Measurements from ENCODE around the gene NR4A1. TPM values are rescaled to one million over a fixed set of nuclear protein-coding genes. Genes with fewer than 3 reads are reported as not detected.

The NR4A1 gene
- total and polyA plus RNA-seq, 7 donors, result 31.2 to 276 (median 65.9) TPM

DNA sequence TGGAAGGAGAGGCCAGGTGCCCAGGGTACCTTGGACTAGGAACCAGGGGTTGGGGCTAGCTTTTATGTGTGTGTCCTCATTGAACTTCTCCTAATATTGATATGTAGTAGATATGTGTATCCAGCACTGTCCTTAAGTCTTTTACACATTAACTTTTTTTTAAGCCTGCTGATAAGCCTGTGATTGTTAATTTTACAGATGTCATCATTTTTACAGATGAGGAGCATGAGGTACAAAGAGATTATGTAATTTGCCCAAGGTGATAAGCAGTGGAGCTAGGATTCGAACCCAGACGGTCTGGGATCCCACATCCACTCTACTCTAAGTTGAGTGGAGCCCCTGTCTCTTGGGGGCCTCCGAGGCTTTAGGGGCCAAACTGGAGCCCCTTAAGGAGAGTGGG lies 10.2 kb upstream of the NR4A1 start:
- H3K4me1 ChIP-seq, result peaks cover 0 to 74% (median 59%) of the 10 kb centered on the region in 4 donors
- H3K4me3 ChIP-seq, result no peak overlapping the region
- intact Hi-C loops (cut with DNase I), result no loop called here
- DNase-seq, result no peak
- WGBS, 2 donors, result 86 to 91% methylated on average over 3 of the region's 3 CpGs
- H3K27me3 ChIP-seq, result no peaks in the 10 kb centered on the region
- H3K36me3 ChIP-seq, result no peaks in the 10 kb centered on the region
- peak overlapping the region; percentile 90 to 96 (median 92) for H3K27ac ChIP-seq
- H3K9me3 ChIP-seq, result no peaks in the 10 kb centered on the region
- TF ChIP-seq EP300 (IDR thresholded peaks at IDR 0.05), result no peak
- TF ChIP-seq POLR2A (IDR thresholded peaks at IDR 0.05), result no peak
- TF ChIP-seq CTCF (IDR thresholded peaks at IDR 0.05), result no peak
- no peak for TF ChIP-seq POLR2AphosphoS5 (IDR thresholded peaks at IDR 0.05)

DNA sequence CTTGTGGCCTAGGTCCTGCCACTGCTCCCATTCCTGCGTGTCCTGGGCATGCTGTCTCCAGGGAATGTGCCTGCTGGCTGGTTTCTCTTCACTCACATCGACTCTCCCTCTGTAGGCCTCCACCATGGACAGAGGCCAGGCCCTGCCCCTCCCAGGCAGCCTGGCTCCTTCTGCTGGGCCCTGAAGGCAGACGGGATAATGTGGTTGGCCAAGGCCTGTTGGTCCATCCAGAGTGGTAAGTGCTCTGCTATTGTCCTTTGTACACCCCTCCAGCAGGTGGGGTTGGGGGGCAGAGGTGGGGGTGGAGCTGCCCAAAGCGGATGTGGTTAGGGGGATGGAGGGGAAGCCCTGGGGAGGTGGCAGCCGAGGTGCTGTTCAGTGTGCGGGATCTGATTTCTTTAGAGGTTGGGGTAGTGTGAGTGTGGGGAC lies 9.5 kb upstream of the NR4A1 start:
- H3K4me1 ChIP-seq, result peaks cover 0 to 69% (median 57%) of the 10 kb centered on the region in 4 donors
- 47 to 65% methylated on average over 6 of the region's 6 CpGs for WGBS, 2 donors
- peak overlapping the region; percentile 90 to 96 (median 92) for H3K27ac ChIP-seq
- no peaks in the 10 kb centered on the region for H3K36me3 ChIP-seq
- intact Hi-C loops (cut with DNase I), result no loop called here
- peak; percentile 75 for DNase-seq
- no peaks in the 10 kb centered on the region for H3K9me3 ChIP-seq
- H3K4me3 ChIP-seq, result no peak overlapping the region
- TF ChIP-seq POLR2A (IDR thresholded peaks at IDR 0.05), result no peak
- H3K27me3 ChIP-seq, result no peaks in the 10 kb centered on the region

DNA sequence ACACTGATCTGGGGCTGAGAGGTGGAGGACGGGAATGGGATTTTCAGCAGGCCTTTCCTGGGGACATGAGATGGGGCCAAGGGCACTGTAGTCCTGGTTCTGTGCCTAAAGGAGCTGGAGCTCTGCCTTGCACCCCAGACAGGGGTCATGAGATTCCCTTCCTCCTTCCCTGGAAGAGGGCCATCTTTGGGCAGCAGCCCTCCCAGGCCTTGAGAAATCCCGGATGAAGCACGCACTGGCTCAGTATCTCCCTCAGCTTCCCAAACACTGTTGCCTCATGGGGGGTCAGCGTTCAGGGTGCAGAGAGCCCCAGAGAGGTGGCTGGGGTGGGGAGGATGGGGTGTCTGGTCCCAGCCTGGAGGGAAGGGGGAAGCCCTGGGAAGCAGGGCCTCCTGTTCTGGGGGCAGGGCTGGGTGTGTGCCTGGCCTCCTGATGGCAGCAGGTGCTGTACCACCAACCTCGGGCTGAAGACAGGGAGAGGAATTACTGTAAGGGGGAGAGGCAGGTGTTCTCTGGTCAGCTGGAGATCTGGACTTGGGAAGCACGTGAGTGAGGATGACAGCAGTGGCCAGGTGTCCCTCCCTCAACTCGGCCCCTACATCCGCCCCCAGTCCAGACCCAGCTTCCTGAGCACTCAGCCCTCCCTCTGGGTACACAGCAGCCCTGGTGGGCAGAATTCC lies 8.4 kb upstream of the NR4A1 start:
- H3K4me1 ChIP-seq, result peaks cover 0 to 66% (median 50%) of the 10 kb centered on the region in 4 donors
- H3K27me3 ChIP-seq, result no peaks in the 10 kb centered on the region
- peak; percentile 70 for DNase-seq
- no peaks in the 10 kb centered on the region for H3K36me3 ChIP-seq
- 79 to 85% methylated on average over 8 of the region's 8 CpGs for WGBS, 2 donors
- H3K9me3 ChIP-seq, result no peaks in the 10 kb centered on the region
- no peak overlapping the region for H3K4me3 ChIP-seq
- intact Hi-C loops (cut with DNase I), result no loop called here
- H3K27ac ChIP-seq, result peak overlapping the region; percentile 90 to 96 (median 92)
- TF ChIP-seq EP300 (IDR thresholded peaks at IDR 0.05) (no peak), POLR2A (IDR thresholded peaks at IDR 0.05) (no peak)

DNA sequence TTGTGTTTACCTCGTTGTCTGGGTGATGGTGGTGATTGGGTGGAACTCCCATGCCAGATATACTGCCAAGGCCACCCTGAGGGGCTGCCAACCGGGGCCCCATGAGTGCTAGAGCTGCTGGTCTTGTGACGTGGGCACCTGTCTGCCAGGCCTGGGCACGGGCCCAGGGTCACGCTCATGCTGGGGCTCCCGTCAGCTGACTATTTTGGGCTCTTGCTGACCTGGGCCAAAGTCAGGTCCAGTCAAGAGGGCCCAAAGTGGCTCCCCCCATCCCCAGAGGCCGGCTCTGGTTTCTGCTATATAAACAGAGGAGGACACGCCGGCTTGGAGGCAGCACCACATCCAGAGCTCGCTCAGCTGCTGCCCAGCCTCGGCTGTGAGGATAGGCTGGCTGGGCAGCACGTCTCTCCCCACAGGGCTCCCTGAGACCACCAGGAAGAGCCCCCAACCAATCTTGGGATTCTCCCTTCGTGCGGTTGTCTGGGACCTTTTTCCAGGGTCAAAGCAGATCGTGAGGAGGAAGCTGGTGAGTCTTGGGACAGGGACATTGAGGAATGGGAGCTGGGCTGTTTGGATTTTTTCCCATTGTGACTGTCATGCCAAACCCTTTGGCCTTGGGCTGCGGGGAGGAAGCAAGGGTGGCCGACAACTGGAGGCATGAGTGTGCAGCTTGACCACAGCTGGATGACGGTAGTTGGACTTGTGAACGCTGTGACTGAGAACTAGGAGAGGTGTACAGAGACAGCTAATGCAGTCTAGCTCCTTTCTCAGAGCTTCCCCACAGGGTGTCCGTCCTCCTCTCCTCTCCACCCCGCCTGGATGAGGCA lies 7.6 kb upstream of the NR4A1 start:
- H3K36me3 ChIP-seq, result no peaks in the 10 kb centered on the region
- H3K4me1 ChIP-seq, result peaks cover 0 to 59% (median 43%) of the 10 kb centered on the region in 4 donors
- H3K9me3 ChIP-seq, result no peaks in the 10 kb centered on the region
- 82 to 85% methylated on average over 21 of the region's 21 CpGs for WGBS, 2 donors
- intact Hi-C loops (cut with DNase I), result no loop called here
- H3K4me3 ChIP-seq, result peak overlapping the region in 2 of 4 donors; percentile 1 to 11
- peak overlapping the region; percentile 90 to 96 (median 92) for H3K27ac ChIP-seq
- peak; percentile 90 for DNase-seq
- TF ChIP-seq EP300 (IDR thresholded peaks at IDR 0.05) (peak; percentile 47 to 96 (median 88)), POLR2A (IDR thresholded peaks at IDR 0.05) (no peak), CTCF (IDR thresholded peaks at IDR 0.05) (no peak), POLR2AphosphoS5 (IDR thresholded peaks at IDR 0.05) (peak in 3 of 4 donors; percentile 39 to 72 (median 54))
- H3K27me3 ChIP-seq, result no peaks in the 10 kb centered on the region

DNA sequence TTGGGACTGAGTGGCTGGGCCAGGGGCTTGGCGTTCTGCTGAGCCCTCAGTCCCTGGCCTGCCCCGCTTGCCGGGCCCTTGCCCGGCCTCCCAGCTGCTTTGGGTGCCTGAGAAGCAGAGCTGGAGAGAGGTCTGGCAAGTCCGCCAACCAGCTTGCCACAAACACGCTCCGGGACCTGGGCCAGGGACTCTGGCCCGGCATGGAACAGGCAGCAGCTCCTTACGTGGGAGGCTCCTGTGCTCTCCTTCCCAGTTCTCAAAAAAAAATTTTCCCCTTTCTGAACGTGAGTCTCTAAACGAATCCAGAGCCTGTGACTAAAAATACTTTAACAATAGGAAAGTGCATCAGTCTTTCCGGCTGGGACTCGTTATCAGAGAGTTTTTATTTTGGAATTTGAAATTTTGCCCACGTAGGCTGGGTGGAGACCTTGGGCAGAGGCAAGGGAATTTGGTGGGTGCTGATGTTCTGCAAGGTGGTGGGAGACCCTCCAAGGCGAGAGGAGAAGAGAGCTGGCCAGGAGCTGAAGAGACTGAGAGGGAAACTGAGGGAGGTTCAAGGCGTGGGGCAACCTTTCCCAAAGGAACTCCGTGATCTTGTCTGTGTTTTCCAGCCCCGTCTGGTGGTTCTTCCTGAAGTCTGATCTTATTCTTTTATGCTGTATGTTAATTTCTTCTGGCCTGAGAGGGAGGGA lies 6.8 kb upstream of the NR4A1 start:
- Histone ChIP-seq H3K27me3 (no peaks in the 10 kb centered on the region), H3K27ac (peak overlapping the region; percentile 90 to 96 (median 92)), H3K4me3 (peak overlapping the region in 2 of 4 donors; percentile 1 to 11), H3K4me1 (peaks cover 0 to 56% (median 41%) of the 10 kb centered on the region in 4 donors), H3K9me3 (no peaks in the 10 kb centered on the region), H3K36me3 (no peaks in the 10 kb centered on the region)
- intact Hi-C loops (cut with DNase I), result no loop called here
- TF ChIP-seq EP300 (IDR thresholded peaks at IDR 0.05) (peak; percentile 58 to 96 (median 75)), CTCF (IDR thresholded peaks at IDR 0.05) (no peak), POLR2AphosphoS5 (IDR thresholded peaks at IDR 0.05) (peak; percentile 66 to 87 (median 78)), POLR2A (IDR thresholded peaks at IDR 0.05) (peak in 1 of 2 donors; percentile 40)
- DNase-seq, result peak; percentile 97
- 80 to 82% methylated on average over 18 of the region's 18 CpGs for WGBS, 2 donors
